ENCODE results near the gene IFT27. TPM values are rescaled to one million over a fixed set of nuclear protein-coding genes. Genes with fewer than 3 reads are reported as not detected.

Gene IFT27
- total RNA-seq, 1 donor from 2014 or later, result 12.0 TPM

DNA sequence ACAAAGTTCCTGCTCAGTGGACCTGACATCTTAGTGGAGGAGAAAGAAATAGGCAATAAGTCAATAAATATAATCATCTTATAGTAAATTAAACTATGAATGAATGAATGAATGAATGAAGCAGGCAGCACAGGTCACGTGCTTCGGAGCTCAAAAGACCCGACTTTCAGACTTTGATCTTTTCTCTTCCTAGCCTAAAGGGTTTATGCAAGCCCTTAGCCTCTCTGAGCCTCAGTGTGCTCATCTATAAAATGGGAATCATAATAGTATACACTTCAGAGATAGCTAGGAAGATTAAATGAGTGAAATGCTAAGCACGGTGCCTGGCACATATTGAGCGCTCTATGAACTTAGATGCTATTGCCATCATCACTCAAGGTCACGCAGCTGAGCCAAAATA lies 33.4 kb upstream of the IFT27 start:
- DNase-seq (ENCODE audit: low read depth), result no peak
- H3K4me3 ChIP-seq (ENCODE audit: low read depth, low read length), result no peak overlapping the region
- TF ChIP-seq, protein P1, sequence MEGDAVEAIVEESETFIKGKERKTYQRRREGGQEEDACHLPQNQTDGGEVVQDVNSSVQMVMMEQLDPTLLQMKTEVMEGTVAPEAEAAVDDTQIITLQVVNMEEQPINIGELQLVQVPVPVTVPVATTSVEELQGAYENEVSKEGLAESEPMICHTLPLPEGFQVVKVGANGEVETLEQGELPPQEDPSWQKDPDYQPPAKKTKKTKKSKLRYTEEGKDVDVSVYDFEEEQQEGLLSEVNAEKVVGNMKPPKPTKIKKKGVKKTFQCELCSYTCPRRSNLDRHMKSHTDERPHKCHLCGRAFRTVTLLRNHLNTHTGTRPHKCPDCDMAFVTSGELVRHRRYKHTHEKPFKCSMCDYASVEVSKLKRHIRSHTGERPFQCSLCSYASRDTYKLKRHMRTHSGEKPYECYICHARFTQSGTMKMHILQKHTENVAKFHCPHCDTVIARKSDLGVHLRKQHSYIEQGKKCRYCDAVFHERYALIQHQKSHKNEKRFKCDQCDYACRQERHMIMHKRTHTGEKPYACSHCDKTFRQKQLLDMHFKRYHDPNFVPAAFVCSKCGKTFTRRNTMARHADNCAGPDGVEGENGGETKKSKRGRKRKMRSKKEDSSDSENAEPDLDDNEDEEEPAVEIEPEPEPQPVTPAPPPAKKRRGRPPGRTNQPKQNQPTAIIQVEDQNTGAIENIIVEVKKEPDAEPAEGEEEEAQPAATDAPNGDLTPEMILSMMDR (conservative IDR thresholded peaks at IDR 0.05; ENCODE audit: low read depth, low read length), result no peak

DNA sequence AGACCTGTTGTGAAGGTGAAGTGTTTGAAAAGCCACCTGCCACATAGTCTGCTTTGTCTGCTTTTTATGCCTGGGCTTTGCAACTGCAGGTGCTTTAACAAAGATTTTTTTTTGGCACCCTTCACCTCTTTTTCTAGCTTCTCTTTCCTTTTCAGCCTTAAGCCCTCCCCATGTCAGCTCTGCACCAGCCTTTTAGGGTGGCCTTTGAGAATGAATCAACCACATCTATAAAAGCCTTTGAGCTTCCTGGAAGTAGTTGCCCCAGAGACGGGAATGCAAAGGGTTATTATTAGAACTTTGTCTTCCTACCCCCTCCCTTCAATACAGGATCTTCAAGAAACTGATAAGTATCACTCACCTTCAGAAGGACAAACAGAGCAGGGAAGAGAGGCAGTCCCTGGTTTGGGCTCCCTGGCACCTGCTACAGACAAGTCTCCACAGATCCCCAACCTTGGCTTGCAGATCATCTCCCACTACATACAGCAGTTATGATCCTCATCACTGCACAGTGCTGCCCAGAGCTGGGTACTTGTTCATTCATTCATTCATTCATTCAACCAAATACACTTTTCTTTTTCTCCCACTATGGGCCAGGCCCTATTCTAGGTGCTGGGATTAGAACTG lies 32.9 kb upstream of the IFT27 start:
- TF ChIP-seq, protein P1 (conservative IDR thresholded peaks at IDR 0.05; ENCODE audit: low read depth, low read length), result no peak
- H3K4me3 ChIP-seq (ENCODE audit: low read depth, low read length), result no peak overlapping the region
- DNase-seq (ENCODE audit: low read depth), result no peak

DNA sequence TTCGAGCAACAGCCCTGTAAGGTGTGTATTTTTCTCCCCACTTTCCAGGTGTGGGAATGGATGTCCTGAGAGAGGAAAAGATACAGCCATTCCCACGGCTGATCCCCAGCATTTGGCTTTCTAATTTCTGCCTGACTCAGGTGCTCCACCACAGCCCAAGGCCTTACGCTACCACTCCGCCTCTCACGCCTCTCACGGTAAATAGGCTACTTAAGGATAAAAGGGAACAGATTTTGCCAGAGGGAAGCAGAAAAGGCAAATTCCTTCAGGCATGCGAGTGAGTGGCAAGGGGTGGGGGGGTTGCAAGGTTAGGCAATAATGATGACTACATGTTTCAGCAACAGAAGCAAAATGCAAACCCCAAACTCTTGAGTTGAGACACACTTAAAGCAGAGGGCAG lies 31.7 kb upstream of the IFT27 start:
- DNase-seq (ENCODE audit: low read depth), result no peak
- TF ChIP-seq, protein P1 (conservative IDR thresholded peaks at IDR 0.05; ENCODE audit: low read depth, low read length), result no peak
- H3K4me3 ChIP-seq (ENCODE audit: low read depth, low read length), result no peak overlapping the region

DNA sequence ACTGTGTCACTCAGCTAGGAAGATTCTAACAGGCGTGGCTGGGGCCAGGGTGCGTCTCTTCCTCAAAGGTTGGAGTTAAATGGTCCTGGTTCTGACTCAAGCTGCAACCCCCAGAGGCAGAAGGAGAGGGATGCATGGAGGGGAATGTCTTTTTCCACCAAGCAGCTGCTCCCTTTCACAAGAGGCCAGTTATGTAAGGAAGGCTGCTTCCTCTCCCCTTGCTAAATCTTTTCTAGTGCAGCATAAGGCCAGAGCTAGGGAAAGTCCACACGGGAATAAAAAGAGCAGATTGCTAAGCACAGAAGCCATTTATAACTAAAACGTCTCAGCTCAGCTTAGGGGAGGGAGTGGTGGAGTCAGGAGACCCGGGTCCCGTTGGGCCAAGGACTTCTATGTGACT lies 30.9 kb upstream of the IFT27 start:
- DNase-seq (ENCODE audit: low read depth), result no peak
- TF ChIP-seq, protein P1 (conservative IDR thresholded peaks at IDR 0.05; ENCODE audit: low read depth, low read length), result no peak
- no peak overlapping the region for H3K4me3 ChIP-seq (ENCODE audit: low read depth, low read length)

DNA sequence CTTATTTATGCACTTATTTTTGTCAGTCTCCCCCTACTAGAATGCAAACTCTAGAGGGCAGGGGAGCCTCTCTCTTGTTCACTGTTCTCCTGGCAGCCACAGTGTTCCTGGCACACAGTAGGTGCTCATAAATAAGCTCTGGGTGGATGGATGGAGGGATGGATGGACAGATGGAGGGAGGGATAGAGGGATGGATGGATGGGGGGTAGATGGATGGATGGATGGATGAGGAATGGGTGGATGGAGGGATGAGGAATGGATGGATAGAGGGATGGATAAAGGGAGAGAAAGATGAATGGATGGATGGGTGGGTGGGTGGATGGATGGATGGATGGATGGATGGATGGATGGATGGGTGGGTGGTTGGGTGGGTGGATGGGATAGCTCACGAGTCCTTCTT lies 27.4 kb upstream of the IFT27 start:
- no peak for DNase-seq (ENCODE audit: low read depth)

DNA sequence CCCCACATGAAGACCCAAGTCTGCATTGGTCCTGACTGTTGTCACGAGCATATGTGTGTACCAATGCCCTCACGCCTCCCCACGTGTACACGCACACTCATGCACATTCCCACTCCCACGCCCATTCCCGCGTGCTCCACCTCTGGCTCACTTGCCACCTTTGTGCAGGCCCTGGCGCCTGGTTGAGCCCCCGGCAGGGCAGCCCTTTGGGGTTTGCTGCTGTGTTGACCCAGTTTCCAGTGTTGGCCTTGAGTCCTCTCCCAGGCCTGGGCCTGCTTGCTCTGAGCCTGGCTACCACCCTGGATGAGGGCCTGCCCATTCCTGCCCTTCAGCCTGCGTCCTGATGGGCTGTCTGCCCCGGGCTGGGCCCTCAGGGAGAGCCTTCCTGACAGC lies 22.8 kb upstream of the IFT27 start:
- no peak overlapping the region for H3K4me3 ChIP-seq (ENCODE audit: low read depth, low read length)
- TF ChIP-seq, protein P1 (conservative IDR thresholded peaks at IDR 0.05; ENCODE audit: low read depth, low read length), result no peak
- DNase-seq (ENCODE audit: low read depth), result no peak

More for the DNA sequence above, 27.4 kb upstream of the IFT27 start:
- no peak overlapping the region for H3K4me3 ChIP-seq (ENCODE audit: low read depth, low read length)
- TF ChIP-seq, protein P1 (conservative IDR thresholded peaks at IDR 0.05; ENCODE audit: low read depth, low read length), result no peak
